NCI-H2171 treated with DMSO at 0.1 percent for 48 hours (cell line): ENCODE measurements around the gene ECE1.

ENCODE experiments used
- DNase-seq: peaks from one replicate; lab custom pipeline; 2025; lab: John Stamatoyannopoulos, UW

ECE1 gene

GRCh38 chr1:21325731-21326387 lies 35.6 kb upstream of the ECE1 start:
- DNase-seq: no peak

- no peak for DNase-seq
Measured at GRCh38 chr1:21325231-21325718, 35.0 kb upstream of the ECE1 start.

GRCh38 chr1:21324368-21325141 lies 34.3 kb upstream of the ECE1 start:
- DNase-seq: peak; percentile 32

GRCh38 chr1:21323091-21323490 lies 32.8 kb upstream of the ECE1 start:
- no peak for DNase-seq

GRCh38 chr1:21322681-21323016 lies 32.4 kb upstream of the ECE1 start:
- DNase-seq: no peak

- DNase-seq: no peak
Measured at GRCh38 chr1:21321963-21322680, 31.9 kb upstream of the ECE1 start.

- no peak for DNase-seq
Measured at GRCh38 chr1:21320410-21321108, 30.3 kb upstream of the ECE1 start.

GRCh38 chr1:21319447-21320407 lies 29.5 kb upstream of the ECE1 start:
- peak; percentile 21 for DNase-seq

GRCh38 chr1:21318714-21319159 lies 28.5 kb upstream of the ECE1 start:
- DNase-seq: peak; percentile 66

- DNase-seq: no peak
Measured at GRCh38 chr1:21318057-21318713, 27.9 kb upstream of the ECE1 start.

- no peak for DNase-seq
Measured at GRCh38 chr1:21317690-21318043, 27.4 kb upstream of the ECE1 start.

- no peak for DNase-seq
Measured at GRCh38 chr1:21317035-21317689, 26.9 kb upstream of the ECE1 start.

GRCh38 chr1:21314743-21315396 lies 24.6 kb upstream of the ECE1 start:
- DNase-seq: no peak

- no peak for DNase-seq
Measured at GRCh38 chr1:21313886-21314721, 23.8 kb upstream of the ECE1 start.

GRCh38 chr1:21313203-21313885 lies 23.1 kb upstream of the ECE1 start:
- DNase-seq: no peak

GRCh38 chr1:21312407-21312992 lies 22.2 kb upstream of the ECE1 start:
- DNase-seq: no peak

- no peak for DNase-seq
Measured at GRCh38 chr1:21311016-21311415, 20.8 kb upstream of the ECE1 start.
